ENCODE results near the gene UNC13A. TPM values are rescaled to one million over a fixed set of nuclear protein-coding genes. Genes with fewer than 3 reads are reported as not detected.
A peak's percentile ranks its signal among the peaks of the same experiment; 100 is the strongest.

Gene UNC13A
- total RNA-seq, 1 experiment from 2014 or later = 5.8 TPM

GRCh38 chr19:17679526-17680229, 8.5 kb downstream of the UNC13A start:
- CTCF ChIA-PET = no interaction called here
- H3K4me3 ChIP-seq (ENCODE audit: low read depth, low read length, poor library complexity, severe bottlenecking) = no peak overlapping the region
- POLR2A ChIA-PET (ENCODE audit: low non-redundant PET) = no interaction called here
- H3K27ac ChIP-seq (ENCODE audit: low read depth, low read length, poor library complexity, severe bottlenecking) = no peak overlapping the region
- TF ChIP-seq EZH2 (IDR thresholded peaks at IDR 0.05; ENCODE audit: borderline replicate concordance, low read depth, low read length, poor library complexity, severe bottlenecking) (no peak), CTCF (conservative IDR thresholded peaks at IDR 0.05; ENCODE audit: low read depth, low read length) (no peak)
- BruUV-seq (replicated peaks) = no TSS peak
- no peaks in the 10 kb centered on the region for H3K36me3 ChIP-seq (ENCODE audit: insufficient read depth, low read length, poor library complexity, severe bottlenecking)
- no peaks in the 10 kb centered on the region for H3K9me3 ChIP-seq (ENCODE audit: low read depth, low read length, poor library complexity, severe bottlenecking)
- intact Hi-C loops (cut with micrococcal nuclease; ENCODE audit: unreplicated experiment) = no loop called here
- peaks cover 5% of the 10 kb centered on the region for H3K4me1 ChIP-seq (ENCODE audit: insufficient read depth, low read length, poor library complexity, severe bottlenecking)
- no peaks in the 10 kb centered on the region for H3K27me3 ChIP-seq (replicated peaks; ENCODE audit: insufficient read depth, low read depth, low read length, poor library complexity)
- DNase-seq (ENCODE audit: low spot score) = peak; percentile 33

- CTCF ChIA-PET = no interaction called here
- TF ChIP-seq CTCF (conservative IDR thresholded peaks at IDR 0.05; ENCODE audit: low read depth, low read length) = no peak
- TF ChIP-seq EZH2 (IDR thresholded peaks at IDR 0.05; ENCODE audit: borderline replicate concordance, low read depth, low read length, poor library complexity, severe bottlenecking) = no peak
- H3K36me3 ChIP-seq (ENCODE audit: insufficient read depth, low read length, poor library complexity, severe bottlenecking) = no peaks in the 10 kb centered on the region
- no TSS peak for BruUV-seq (replicated peaks)
- peaks cover 5% of the 10 kb centered on the region for H3K4me1 ChIP-seq (ENCODE audit: insufficient read depth, low read length, poor library complexity, severe bottlenecking)
- intact Hi-C loops (cut with micrococcal nuclease; ENCODE audit: unreplicated experiment) = no loop called here
- DNase-seq (ENCODE audit: low spot score) = no peak
- no peaks in the 10 kb centered on the region for H3K27me3 ChIP-seq (replicated peaks; ENCODE audit: insufficient read depth, low read depth, low read length, poor library complexity)
- no peak overlapping the region for H3K27ac ChIP-seq (ENCODE audit: low read depth, low read length, poor library complexity, severe bottlenecking)
- no peak overlapping the region for H3K4me3 ChIP-seq (ENCODE audit: low read depth, low read length, poor library complexity, severe bottlenecking)
- H3K9me3 ChIP-seq (ENCODE audit: low read depth, low read length, poor library complexity, severe bottlenecking) = no peaks in the 10 kb centered on the region
- POLR2A ChIA-PET (ENCODE audit: low non-redundant PET) = no interaction called here
These were observed 9.3 kb downstream of the UNC13A start for GRCh38 chr19:17678836-17679235.

GRCh38 chr19:17677002-17677401, 11.2 kb downstream of the UNC13A start:
- Histone ChIP-seq H3K27ac (ENCODE audit: low read depth, low read length, poor library complexity, severe bottlenecking) (no peak overlapping the region), H3K4me1 (ENCODE audit: insufficient read depth, low read length, poor library complexity, severe bottlenecking) (peaks cover 5% of the 10 kb centered on the region), H3K27me3 (replicated peaks; ENCODE audit: insufficient read depth, low read depth, low read length, poor library complexity) (no peaks in the 10 kb centered on the region), H3K4me3 (ENCODE audit: low read depth, low read length, poor library complexity, severe bottlenecking) (no peak overlapping the region), H3K36me3 (ENCODE audit: insufficient read depth, low read length, poor library complexity, severe bottlenecking) (no peaks in the 10 kb centered on the region), H3K9me3 (ENCODE audit: low read depth, low read length, poor library complexity, severe bottlenecking) (no peaks in the 10 kb centered on the region)
- ChIA-PET CTCF (no interaction called here), POLR2A (ENCODE audit: low non-redundant PET) (no interaction called here)
- TF ChIP-seq CTCF (conservative IDR thresholded peaks at IDR 0.05; ENCODE audit: low read depth, low read length) (0 out of 2 replicates have a peak, but pooled peaks have one; percentile 25), EZH2 (IDR thresholded peaks at IDR 0.05; ENCODE audit: borderline replicate concordance, low read depth, low read length, poor library complexity, severe bottlenecking) (no peak)
- BruUV-seq (replicated peaks) = no TSS peak
- no peak for DNase-seq (ENCODE audit: low spot score)
- intact Hi-C loops (cut with micrococcal nuclease; ENCODE audit: unreplicated experiment) = no loop called here
